ENCODE measurements around the gene SEMA4A.
A peak's percentile ranks its signal among the peaks of the same experiment; 100 is the strongest.

The SEMA4A gene

GRCh38 chr1:156153362-156153761 lies at the start of gene SEMA4A:
SEMA4A (plus strand) TSS chr1:156153585; CDS start chr1:156154579, 994 bp downstream.
- no peak within 1 kb of the TSS for H3K4me3 ChIP-seq
- no peak within 1 kb of the TSS for H3K27ac ChIP-seq
- no peak for TF ChIP-seq EZH2 (IDR thresholded peaks at IDR 0.05)
- H3K36me3 ChIP-seq (ENCODE audit: insufficient read depth, low read length) = no peaks in the 10 kb centered on the region
- no peak for DNase-seq (ENCODE audit: low read depth, low spot score)
- H3K9me3 ChIP-seq (ENCODE audit: low read depth, low read length) = no peaks in the 10 kb centered on the region
- H3K9ac ChIP-seq (ENCODE audit: insufficient read length) = no peak within 1 kb of the TSS

- TF ChIP-seq FOXP2 (optimal IDR thresholded peaks at IDR 0.05; ENCODE audit: control extremely low read depth, extremely low read length, insufficient read depth) (no peak), EZH2 (IDR thresholded peaks at IDR 0.05) (no peak), POLR2AphosphoS5 (IDR thresholded peaks at IDR 0.05; ENCODE audit: borderline replicate concordance, low read depth, low read length) (no peak)
- H3K27ac ChIP-seq = peak overlapping the region; percentile 97
- peak overlapping the region; percentile 21 for H3K9ac ChIP-seq (ENCODE audit: insufficient read length)
- no peaks in the 10 kb centered on the region for H3K9me3 ChIP-seq (ENCODE audit: low read depth, low read length)
- H3K36me3 ChIP-seq (ENCODE audit: insufficient read depth, low read length) = no peaks in the 10 kb centered on the region
- no peak for DNase-seq (ENCODE audit: low read depth, low spot score)
- H3K4me3 ChIP-seq = peak overlapping the region; percentile 40; the same call in 1 of the 2 replicates
Observed at GRCh38 chr1:156104065-156104810, 49.1 kb upstream of the SEMA4A start.

- H3K27ac ChIP-seq = peak overlapping the region; percentile 97
- no peaks in the 10 kb centered on the region for H3K36me3 ChIP-seq (ENCODE audit: insufficient read depth, low read length)
- no peaks in the 10 kb centered on the region for H3K9me3 ChIP-seq (ENCODE audit: low read depth, low read length)
- no peak for DNase-seq (ENCODE audit: low read depth, low spot score)
- H3K9ac ChIP-seq (ENCODE audit: insufficient read length) = peak overlapping the region; percentile 71
- H3K4me3 ChIP-seq = peak overlapping the region; percentile 80
- TF ChIP-seq POLR2AphosphoS5 (IDR thresholded peaks at IDR 0.05; ENCODE audit: borderline replicate concordance, low read depth, low read length) (no peak; the same call in 1 of the 2 replicates), FOXP2 (optimal IDR thresholded peaks at IDR 0.05; ENCODE audit: control extremely low read depth, extremely low read length, insufficient read depth) (no peak), EZH2 (IDR thresholded peaks at IDR 0.05) (no peak)
Observed at GRCh38 chr1:156104861-156105832, 48.2 kb upstream of the SEMA4A start.

- no peaks in the 10 kb centered on the region for H3K36me3 ChIP-seq (ENCODE audit: insufficient read depth, low read length)
- no peaks in the 10 kb centered on the region for H3K9me3 ChIP-seq (ENCODE audit: low read depth, low read length)
- H3K9ac ChIP-seq (ENCODE audit: insufficient read length) = peak overlapping the region; percentile 67
- no peak for DNase-seq (ENCODE audit: low read depth, low spot score)
- no peak for TF ChIP-seq POLR2AphosphoS5 (IDR thresholded peaks at IDR 0.05; ENCODE audit: borderline replicate concordance, low read depth, low read length)
- no peak for TF ChIP-seq EZH2 (IDR thresholded peaks at IDR 0.05)
- TF ChIP-seq FOXP2 (optimal IDR thresholded peaks at IDR 0.05; ENCODE audit: control extremely low read depth, extremely low read length, insufficient read depth) = no peak
- peak overlapping the region; percentile 80 for H3K4me3 ChIP-seq
- H3K27ac ChIP-seq = peak overlapping the region; percentile 97
Observed at GRCh38 chr1:156106624-156107488, 46.5 kb upstream of the SEMA4A start.

- peak overlapping the region; percentile 84 for H3K27ac ChIP-seq
- DNase-seq (ENCODE audit: low read depth, low spot score) = no peak
- H3K4me3 ChIP-seq = no peak overlapping the region
- no peaks in the 10 kb centered on the region for H3K9me3 ChIP-seq (ENCODE audit: low read depth, low read length)
- H3K9ac ChIP-seq (ENCODE audit: insufficient read length) = no peak overlapping the region
- TF ChIP-seq POLR2AphosphoS5 (IDR thresholded peaks at IDR 0.05; ENCODE audit: borderline replicate concordance, low read depth, low read length) (no peak), FOXP2 (optimal IDR thresholded peaks at IDR 0.05; ENCODE audit: control extremely low read depth, extremely low read length, insufficient read depth) (no peak), EZH2 (IDR thresholded peaks at IDR 0.05) (no peak)
- no peaks in the 10 kb centered on the region for H3K36me3 ChIP-seq (ENCODE audit: insufficient read depth, low read length)
Observed at GRCh38 chr1:156108057-156108456, 45.3 kb upstream of the SEMA4A start.

GRCh38 chr1:156108664-156109241 lies 44.6 kb upstream of the SEMA4A start:
- no peak overlapping the region for H3K9ac ChIP-seq (ENCODE audit: insufficient read length)
- H3K4me3 ChIP-seq = no peak overlapping the region
- H3K27ac ChIP-seq = peak overlapping the region; percentile 84
- no peaks in the 10 kb centered on the region for H3K36me3 ChIP-seq (ENCODE audit: insufficient read depth, low read length)
- DNase-seq (ENCODE audit: low read depth, low spot score) = no peak
- TF ChIP-seq FOXP2 (optimal IDR thresholded peaks at IDR 0.05; ENCODE audit: control extremely low read depth, extremely low read length, insufficient read depth) (no peak), EZH2 (IDR thresholded peaks at IDR 0.05) (no peak), POLR2AphosphoS5 (IDR thresholded peaks at IDR 0.05; ENCODE audit: borderline replicate concordance, low read depth, low read length) (no peak)
- H3K9me3 ChIP-seq (ENCODE audit: low read depth, low read length) = no peaks in the 10 kb centered on the region

GRCh38 chr1:156110252-156110651 lies 43.1 kb upstream of the SEMA4A start:
- Histone ChIP-seq H3K9me3 (ENCODE audit: low read depth, low read length) (no peaks in the 10 kb centered on the region), H3K27ac (peak overlapping the region; percentile 48; the same call in 1 of the 2 replicates), H3K9ac (ENCODE audit: insufficient read length) (no peak overlapping the region), H3K36me3 (ENCODE audit: insufficient read depth, low read length) (no peaks in the 10 kb centered on the region), H3K4me3 (no peak overlapping the region)
- DNase-seq (ENCODE audit: low read depth, low spot score) = no peak
- TF ChIP-seq POLR2AphosphoS5 (IDR thresholded peaks at IDR 0.05; ENCODE audit: borderline replicate concordance, low read depth, low read length) = no peak
- TF ChIP-seq EZH2 (IDR thresholded peaks at IDR 0.05) = no peak
- TF ChIP-seq FOXP2 (optimal IDR thresholded peaks at IDR 0.05; ENCODE audit: control extremely low read depth, extremely low read length, insufficient read depth) = no peak
